Retinal pigment epithelial cell (primary cell): Measurements from ENCODE around the gene ANKRD34C.
"Not testable (repeated sequence)": the region's sequence is repeated elsewhere in the genome, so short reads cannot be mapped to it uniquely, and the experiment has no call there.

Source experiments
- DNase-seq: peaks from one replicate; pipeline ENCODE4 v3.0.0-alpha.2; 2010; ENCODE audit warnings: low read depth
- H3K4me3 ChIP-seq: 2 replicates; pipeline ENCODE4 v1.5.1; 2011; ENCODE audit warnings: mild to moderate bottlenecking, low read length, control low read depth, moderate library complexity
- TF ChIP-seq, protein P1 (sequence below): conservative IDR thresholded peaks from 2 replicates; pipeline ENCODE4 v1.5.1; 2011; ENCODE audit warnings: low read depth, low read length, control low read depth, inconsistent platforms

The ANKRD34C gene

DNA sequence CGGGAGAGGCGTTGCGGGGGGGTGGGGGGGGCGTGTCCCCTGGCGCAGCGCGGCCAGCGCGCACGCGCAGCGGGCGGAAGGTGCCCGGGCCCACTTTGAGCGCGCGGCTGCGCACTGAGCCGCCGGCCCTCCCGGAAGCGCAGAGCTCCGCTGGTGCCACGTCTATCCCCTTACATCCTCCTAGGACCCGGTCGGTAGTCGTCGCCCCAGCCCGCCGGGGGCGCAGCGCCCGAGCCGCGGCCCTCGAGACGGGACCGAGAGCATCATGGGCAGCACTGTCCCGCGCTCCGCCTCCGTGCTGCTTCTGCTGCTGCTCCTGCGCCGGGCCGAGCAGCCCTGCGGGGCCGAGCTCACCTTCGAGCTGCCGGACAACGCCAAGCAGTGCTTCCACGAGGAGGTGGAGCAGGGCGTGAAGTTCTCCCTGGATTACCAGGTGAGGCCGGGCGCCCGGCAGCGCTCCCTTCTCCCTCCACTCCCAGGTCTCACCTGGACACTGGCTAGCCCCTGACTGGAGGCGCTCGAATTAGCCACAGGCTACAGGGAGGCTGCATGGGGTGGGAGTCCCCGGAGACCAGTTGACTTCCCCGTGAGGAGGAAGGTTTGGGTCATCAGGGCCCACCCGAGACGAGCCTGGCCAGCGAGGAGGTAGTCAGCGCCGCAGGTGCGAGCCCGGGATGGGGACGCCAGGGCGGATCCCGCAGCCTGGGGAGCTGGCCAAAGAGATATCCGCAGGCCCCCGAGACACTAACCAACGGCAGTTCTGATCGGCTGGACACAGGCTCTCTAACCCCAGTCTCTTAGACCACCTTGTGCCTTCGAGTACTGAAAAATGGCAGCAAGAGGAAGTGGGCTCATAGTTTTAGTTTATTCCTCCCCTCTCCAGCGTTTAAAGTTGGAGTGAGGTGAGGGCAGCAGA lies 28.7 kb downstream of the ANKRD34C start, which contains the start of gene TMED3:
TMED3 (plus strand) TSS at position 128 of the 916 bp plus-strand sequence; CDS start at position 266, 138 bp downstream.
- DNase-seq, result peak; percentile 48
- TF ChIP-seq, protein P1, sequence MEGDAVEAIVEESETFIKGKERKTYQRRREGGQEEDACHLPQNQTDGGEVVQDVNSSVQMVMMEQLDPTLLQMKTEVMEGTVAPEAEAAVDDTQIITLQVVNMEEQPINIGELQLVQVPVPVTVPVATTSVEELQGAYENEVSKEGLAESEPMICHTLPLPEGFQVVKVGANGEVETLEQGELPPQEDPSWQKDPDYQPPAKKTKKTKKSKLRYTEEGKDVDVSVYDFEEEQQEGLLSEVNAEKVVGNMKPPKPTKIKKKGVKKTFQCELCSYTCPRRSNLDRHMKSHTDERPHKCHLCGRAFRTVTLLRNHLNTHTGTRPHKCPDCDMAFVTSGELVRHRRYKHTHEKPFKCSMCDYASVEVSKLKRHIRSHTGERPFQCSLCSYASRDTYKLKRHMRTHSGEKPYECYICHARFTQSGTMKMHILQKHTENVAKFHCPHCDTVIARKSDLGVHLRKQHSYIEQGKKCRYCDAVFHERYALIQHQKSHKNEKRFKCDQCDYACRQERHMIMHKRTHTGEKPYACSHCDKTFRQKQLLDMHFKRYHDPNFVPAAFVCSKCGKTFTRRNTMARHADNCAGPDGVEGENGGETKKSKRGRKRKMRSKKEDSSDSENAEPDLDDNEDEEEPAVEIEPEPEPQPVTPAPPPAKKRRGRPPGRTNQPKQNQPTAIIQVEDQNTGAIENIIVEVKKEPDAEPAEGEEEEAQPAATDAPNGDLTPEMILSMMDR, result peak; percentile 11
- peak within 1 kb of the TSS; percentile 88 for H3K4me3 ChIP-seq

DNA sequence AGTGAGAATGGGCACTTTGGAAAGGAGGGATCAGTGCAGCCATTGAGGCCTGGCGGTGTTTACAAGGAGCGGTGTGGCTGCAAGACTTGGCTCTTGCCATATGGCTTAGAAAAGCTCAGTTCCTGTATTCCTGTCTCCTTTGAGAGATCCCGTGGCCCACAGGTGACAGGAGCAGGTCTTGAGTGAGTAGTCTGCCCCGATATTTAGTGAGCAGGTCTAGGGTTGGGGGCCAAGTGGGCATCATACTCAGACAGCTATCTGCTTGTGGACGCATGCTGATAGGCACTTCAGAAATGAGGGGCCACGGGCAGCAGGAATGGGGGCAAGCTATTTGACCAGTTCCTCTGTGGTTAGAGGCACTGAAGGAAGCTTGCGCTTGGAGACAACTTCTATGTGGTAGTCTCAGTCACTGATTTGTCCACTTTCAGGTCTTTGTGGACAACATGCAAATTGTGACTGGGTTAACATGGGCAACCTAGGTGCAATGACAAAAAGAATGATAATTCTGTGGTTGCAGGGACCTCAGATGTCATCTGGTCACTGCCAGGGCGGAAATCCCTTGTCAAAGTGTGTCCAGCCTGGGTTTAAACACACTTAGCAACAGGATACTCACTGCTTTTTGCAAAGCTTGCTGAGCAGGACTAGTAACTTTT lies 29.5 kb downstream of the ANKRD34C start:
- DNase-seq, result no peak
- peak overlapping the region; percentile 88 for H3K4me3 ChIP-seq
- TF ChIP-seq, protein P1, result no peak

DNA sequence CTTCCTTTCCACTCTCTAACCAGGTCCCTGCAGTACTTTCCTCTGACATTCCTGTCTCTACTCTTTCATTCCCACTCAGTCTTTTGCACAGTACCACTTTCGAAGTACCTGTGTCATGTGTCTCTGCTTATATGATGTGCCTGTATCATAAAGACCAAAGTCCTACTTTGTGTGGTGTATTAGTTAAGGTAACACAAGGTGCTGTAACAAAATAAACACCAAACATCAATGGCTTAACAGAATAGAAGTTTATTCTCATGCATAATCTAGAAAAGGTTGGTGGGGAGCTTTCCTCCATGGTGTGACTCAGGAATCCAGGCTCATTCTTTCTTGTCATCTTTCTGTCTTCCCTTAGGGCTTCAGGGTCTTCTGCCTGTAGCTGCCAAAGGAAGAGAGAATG lies 31.7 kb downstream of the ANKRD34C start:
- no peak overlapping the region for H3K4me3 ChIP-seq
- TF ChIP-seq, protein P1, result no peak
- no peak for DNase-seq

DNA sequence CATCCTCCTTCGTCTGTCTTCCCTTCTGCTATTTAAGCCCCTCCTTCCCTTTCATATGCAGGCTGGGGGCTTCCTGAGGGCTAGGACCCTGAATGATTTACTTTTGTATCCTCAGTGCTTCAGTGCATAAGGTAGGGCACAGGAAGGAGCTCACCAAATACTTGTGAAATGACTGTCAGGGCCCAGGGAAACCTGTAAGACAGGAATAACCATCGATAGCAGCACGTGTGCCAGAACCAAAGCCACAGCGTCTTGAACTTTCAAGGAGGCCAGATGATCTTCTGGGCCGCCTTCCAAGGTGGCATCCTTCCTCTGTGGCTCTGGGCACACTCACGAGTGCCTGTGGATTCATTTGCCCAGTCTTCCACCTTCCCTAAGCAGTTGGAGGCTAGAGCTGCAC lies 32.3 kb downstream of the ANKRD34C start:
- H3K4me3 ChIP-seq, result no peak overlapping the region
- DNase-seq, result no peak
- TF ChIP-seq, protein P1, result no peak

DNA sequence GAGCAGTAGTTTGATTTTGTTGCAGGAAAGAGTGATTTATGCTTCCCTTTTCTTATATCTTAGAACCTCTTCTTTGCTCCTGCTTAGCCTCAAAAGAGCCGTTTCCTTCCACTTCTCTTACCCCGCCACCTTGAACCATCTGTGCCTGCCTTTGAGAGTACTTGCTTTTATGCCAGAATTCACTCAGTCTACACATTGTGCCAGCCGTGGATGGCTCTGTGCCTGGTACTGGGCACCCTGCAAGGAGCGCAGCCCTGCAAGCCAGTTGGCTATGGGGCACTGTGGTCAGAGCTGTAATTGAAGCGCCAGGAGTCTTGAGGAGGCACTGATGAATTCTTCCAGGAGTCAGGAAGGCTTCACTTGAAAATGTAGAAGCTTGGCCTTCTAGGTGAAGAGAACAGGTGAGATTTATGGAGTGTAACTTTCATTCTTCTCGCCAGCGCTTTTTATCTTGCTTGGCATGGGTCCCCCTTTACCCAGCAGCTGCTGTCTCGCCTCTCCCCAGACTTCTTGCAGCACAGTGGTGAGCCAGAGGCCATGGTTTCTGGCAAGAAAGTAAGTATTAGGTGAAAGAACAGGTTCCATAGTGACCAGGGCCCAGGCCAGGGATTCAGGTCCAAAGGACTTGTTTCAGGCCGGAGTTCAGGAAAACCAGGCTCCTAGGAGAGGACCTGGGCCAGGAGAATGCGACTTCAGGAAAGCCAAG lies 33.3 kb downstream of the ANKRD34C start:
- no peak for DNase-seq
- TF ChIP-seq, protein P1, result no peak
- H3K4me3 ChIP-seq, result no peak overlapping the region

DNA sequence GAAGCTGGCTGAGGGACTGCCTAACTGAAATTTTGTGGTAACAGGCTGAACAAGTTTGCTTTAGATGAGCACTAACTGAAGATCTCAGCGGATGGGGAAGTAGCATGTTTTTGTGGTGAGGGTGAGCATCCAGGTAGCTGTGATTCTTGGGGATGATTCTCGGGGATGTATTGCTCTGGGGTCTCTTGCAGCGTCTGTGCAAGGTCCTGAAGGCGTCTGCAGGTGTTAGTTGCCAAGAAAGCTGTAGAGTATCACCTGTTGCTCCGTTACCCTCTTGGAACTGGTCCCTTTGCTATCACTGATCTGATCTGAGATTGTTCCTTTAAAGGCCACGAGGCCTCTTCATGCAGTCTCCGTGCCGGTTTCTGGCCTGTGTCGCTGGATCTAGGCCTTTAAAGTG lies 34.3 kb downstream of the ANKRD34C start:
- H3K4me3 ChIP-seq, result no peak overlapping the region
- no peak for DNase-seq
- TF ChIP-seq, protein P1, result no peak

DNA sequence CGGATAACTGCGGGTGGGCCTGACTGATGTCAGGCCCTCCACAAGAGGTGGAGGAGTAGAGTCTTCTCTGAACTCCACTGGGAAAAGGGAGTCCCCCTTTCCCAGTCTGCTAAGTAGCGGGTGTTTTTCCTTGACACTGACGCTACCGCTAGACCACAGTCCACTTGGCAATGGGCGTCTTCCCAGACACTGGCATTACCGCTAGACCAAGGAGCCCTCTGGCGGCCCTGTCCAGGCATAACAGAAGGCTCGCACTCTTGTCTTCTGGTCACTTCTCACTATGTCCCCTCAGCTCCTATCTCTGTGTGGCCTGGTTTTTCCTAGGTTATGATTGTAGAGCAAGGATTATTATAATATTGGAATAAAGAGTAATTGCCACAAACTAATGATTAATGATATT lies 37.5 kb downstream of the ANKRD34C start:
- DNase-seq, H3K4me3 ChIP-seq: not testable (repeated sequence)
